ENCODE data around the gene MRPL28. TPM values are rescaled to one million over a fixed set of nuclear protein-coding genes. Genes with fewer than 3 reads are reported as not detected.

Gene MRPL28
- total RNA-seq, 6 experiments from 2014 or later, result 105 to 131 (median 129) TPM

DNA sequence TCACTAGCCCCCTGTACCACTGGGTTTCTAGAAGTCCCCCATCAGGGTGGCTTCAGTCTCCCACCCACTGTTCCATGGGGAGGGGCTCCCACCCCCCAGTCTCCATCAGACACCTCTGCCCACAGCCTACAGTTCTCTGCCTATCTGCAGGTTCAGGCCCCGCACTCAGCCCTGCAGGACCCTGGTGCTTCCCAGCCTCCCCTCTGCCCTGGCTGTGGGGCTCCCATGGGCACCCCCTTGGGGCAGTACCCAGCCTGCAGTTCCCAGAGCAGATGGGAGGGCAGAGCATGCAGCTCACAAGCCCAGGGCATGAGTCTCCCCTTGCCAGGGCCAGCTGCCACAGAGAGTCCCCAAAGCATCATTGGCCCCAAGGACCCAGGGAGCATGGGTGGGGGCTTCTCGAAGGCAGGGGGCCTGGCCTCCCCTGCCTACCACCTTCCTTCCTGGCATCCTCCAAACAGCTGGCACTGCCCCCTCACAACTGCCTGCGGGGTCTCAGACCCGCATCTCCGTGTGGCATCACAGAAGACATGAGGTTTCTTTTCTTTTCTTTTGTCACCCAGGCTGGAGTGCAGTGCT, 2.8 kb upstream of the MRPL28 start:
- Mint-ChIP-seq H3K36me3 (ENCODE audit: low read depth) (no peaks in the 10 kb centered on the region), H3K4me3 (no peak overlapping the region), H3K4me1 (ENCODE audit: low read depth) (peaks cover 14% of the 10 kb centered on the region), H3K27me3 (ENCODE audit: insufficient read depth) (peaks cover 3% of the 10 kb centered on the region; the same call in 1 of the 2 replicates), H3K27ac (no peak overlapping the region), H3K9me3 (no peaks in the 10 kb centered on the region)
- no peak for DNase-seq
- TF ChIP-seq, protein P1, sequence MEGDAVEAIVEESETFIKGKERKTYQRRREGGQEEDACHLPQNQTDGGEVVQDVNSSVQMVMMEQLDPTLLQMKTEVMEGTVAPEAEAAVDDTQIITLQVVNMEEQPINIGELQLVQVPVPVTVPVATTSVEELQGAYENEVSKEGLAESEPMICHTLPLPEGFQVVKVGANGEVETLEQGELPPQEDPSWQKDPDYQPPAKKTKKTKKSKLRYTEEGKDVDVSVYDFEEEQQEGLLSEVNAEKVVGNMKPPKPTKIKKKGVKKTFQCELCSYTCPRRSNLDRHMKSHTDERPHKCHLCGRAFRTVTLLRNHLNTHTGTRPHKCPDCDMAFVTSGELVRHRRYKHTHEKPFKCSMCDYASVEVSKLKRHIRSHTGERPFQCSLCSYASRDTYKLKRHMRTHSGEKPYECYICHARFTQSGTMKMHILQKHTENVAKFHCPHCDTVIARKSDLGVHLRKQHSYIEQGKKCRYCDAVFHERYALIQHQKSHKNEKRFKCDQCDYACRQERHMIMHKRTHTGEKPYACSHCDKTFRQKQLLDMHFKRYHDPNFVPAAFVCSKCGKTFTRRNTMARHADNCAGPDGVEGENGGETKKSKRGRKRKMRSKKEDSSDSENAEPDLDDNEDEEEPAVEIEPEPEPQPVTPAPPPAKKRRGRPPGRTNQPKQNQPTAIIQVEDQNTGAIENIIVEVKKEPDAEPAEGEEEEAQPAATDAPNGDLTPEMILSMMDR (IDR thresholded peaks at IDR 0.05), result no peak

DNA sequence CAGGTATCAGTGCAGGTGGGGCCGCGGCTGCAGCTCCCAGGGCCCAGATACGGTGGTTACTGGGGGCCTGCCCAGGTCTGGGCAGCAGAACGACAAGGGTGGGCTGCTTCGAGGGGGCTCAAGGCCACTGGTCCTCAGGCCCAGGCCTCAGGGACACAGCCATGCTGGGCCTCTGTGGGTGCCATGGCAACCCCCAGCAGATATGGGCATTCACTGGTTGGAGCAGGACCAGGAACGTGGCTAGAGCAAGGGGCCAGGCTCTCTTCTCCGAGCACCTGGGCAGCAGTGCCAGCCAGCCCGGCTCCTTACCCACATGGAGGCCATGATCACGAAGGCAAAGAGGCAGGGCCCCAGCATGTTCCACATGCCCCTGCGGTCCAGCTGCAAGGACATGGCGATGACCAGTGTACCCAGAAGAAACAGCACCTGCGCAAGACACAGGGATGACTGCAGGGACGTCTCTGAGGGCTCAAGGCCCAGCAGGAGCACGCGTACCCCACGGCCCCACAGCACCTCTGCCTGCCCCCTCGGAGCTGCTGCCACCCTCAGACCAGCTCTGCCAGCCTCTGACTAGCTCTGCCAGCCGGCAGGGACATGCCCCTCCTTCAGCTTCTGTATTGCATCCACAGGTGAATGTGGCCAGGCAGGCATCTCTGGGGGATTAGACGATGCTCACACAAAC, 2.1 kb upstream of the MRPL28 start:
- DNase-seq, result no peak
- TF ChIP-seq, protein P1 (IDR thresholded peaks at IDR 0.05), result no peak
- no peaks in the 10 kb centered on the region for H3K36me3 Mint-ChIP-seq (ENCODE audit: low read depth)
- H3K27ac Mint-ChIP-seq, result no peak overlapping the region
- H3K4me3 Mint-ChIP-seq, result no peak overlapping the region
- peaks cover 3% of the 10 kb centered on the region; the same call in 1 of the 2 replicates for H3K27me3 Mint-ChIP-seq (ENCODE audit: insufficient read depth)
- peaks cover 14% of the 10 kb centered on the region for H3K4me1 Mint-ChIP-seq (ENCODE audit: low read depth)
- H3K9me3 Mint-ChIP-seq, result no peaks in the 10 kb centered on the region

DNA sequence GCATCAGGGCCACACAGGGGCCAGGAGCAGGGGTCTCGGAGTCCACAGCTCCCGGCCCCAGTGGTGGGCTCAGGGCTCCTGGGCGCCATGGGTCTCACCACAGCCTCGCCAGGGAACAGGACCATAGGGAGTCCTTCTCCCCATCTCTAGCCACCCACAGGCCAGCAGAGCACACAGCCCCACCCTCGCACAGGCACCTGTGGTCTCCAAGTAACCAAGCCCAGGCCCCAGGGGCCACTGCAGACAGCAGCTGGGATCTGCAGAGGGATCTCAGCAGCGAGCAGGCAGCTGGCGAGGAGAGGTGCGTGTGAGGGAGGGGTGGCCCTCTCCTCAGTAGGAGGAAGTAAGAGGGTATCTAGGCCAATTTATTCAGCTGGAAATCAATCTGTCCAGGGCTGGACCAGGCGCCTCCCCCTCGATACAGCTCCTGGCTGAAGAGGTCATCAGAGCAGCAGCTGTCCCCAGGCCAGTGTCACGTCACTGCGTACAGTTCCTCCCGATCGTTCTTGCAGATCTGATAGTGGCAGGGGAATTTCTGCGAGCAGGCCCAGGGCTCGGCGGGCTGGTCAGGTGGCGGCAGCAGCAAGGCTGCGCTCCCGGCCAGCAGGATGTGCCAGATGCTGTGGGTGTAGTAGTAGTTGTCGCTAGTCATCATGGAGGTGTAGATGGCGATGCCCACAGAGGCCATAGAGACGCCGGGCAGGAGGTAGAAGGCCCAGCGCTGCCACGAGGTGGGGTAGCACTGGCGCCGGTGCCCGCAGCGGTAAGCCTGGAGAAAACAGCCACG, 1.4 kb upstream of the MRPL28 start:
- DNase-seq, result no peak
- no peak overlapping the region for H3K4me3 Mint-ChIP-seq
- peaks cover 3% of the 10 kb centered on the region; the same call in 1 of the 2 replicates for H3K27me3 Mint-ChIP-seq (ENCODE audit: insufficient read depth)
- H3K27ac Mint-ChIP-seq, result no peak overlapping the region
- TF ChIP-seq, protein P1 (IDR thresholded peaks at IDR 0.05), result no peak
- H3K36me3 Mint-ChIP-seq (ENCODE audit: low read depth), result 0 out of 2 replicates have a peak, but pooled peaks cover 6% of the 10 kb centered on the region
- H3K9me3 Mint-ChIP-seq, result no peaks in the 10 kb centered on the region
- peaks cover 14% of the 10 kb centered on the region for H3K4me1 Mint-ChIP-seq (ENCODE audit: low read depth)

DNA sequence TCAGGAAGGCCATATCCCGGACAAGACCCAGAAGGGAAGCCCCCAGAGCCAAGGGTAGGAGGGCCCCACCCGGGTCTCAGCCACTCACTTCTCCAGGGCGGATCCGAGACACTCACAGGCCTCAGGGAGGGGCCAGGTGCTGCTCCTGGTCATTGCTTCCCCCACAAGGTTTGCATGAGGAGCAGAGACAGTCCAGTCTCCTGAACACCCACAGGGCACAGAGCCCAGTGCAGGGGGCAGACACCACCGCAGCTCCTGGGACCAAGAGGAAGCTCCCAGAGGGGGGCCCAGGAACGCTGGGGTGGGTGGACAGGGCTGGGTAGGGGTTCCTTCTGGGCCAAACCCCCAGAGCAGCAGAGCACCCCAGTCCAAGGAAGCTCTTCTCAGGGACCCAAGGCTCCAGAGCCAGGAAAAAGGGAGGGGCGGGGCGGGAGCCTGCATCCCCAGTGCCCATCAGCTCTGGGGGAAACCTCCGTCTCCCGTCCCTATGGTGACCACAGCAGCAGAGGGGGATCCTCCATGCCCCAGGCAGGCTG, 709 bp upstream of the MRPL28 start:
- no peak for DNase-seq
- Mint-ChIP-seq H3K4me1 (ENCODE audit: low read depth) (peaks cover 14% of the 10 kb centered on the region), H3K9me3 (no peaks in the 10 kb centered on the region), H3K36me3 (ENCODE audit: low read depth) (0 out of 2 replicates have a peak, but pooled peaks cover 7% of the 10 kb centered on the region), H3K4me3 (peak overlapping the region; percentile 86), H3K27ac (peak overlapping the region; percentile 57), H3K27me3 (ENCODE audit: insufficient read depth) (peaks cover 3% of the 10 kb centered on the region; the same call in 1 of the 2 replicates)
- TF ChIP-seq, protein P1 (IDR thresholded peaks at IDR 0.05), result no peak

DNA sequence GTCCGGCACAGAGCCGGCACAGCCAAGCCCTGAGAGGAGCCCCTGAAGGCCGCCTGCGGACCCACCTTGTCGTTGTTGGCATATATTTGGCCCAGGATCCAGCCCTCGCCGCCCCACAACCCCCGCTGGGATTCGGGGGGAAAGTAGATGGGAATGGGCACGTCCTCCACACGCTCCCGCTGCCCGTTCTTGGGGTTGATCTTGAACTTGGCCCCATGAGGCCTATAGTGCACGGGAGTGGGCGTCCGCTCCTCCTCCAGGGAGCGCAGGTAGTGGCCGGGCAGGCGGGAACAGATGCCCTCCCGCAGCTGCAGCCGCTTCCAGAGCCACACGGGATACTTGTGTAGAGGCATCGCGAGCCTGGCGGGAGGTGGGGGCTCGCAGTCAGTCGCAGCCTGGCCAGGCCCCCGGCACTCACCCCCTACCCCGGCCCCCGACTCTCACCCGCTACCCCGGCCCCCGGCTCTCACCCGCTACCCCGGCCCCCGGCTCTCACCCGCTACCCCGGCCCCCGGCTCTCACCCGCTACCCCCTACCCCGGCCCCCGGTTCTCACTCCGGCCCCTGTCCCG, 387 bp downstream of the MRPL28 start:
- TF ChIP-seq, protein P1 (IDR thresholded peaks at IDR 0.05), result no peak
- H3K27me3 Mint-ChIP-seq (ENCODE audit: insufficient read depth), result peaks cover 3% of the 10 kb centered on the region
- peak overlapping the region; percentile 86 for H3K4me3 Mint-ChIP-seq
- 0 out of 2 replicates have a peak, but pooled peaks cover 7% of the 10 kb centered on the region for H3K36me3 Mint-ChIP-seq (ENCODE audit: low read depth)
- H3K4me1 Mint-ChIP-seq (ENCODE audit: low read depth), result peaks cover 14% of the 10 kb centered on the region
- H3K27ac Mint-ChIP-seq, result peak overlapping the region; percentile 57; the same call in 1 of the 2 replicates
- no peaks in the 10 kb centered on the region for H3K9me3 Mint-ChIP-seq
- no peak for DNase-seq
